PFSK-1 (cell line): ENCODE data around the gene COL23A1.

Experiments used
- FOXP2 ChIP-seq: optimal IDR thresholded peaks from 2 replicates; pipeline ENCODE3; 2011; ENCODE audit warnings: borderline replicate concordance, control low read depth, inconsistent platforms; ENCODE audit not compliant: insufficient read depth; ENCODE audit errors: extremely low read length, extremely low read depth
- POLR2AphosphoS5 ChIP-seq: IDR thresholded peaks from 2 replicates; pipeline ENCODE4 v1.6.1; 2012; ENCODE audit warnings: low read depth, mild to moderate bottlenecking, control low read depth, low read length, moderate library complexity
- SIN3A ChIP-seq: IDR thresholded peaks from 2 replicates; pipeline ENCODE4 v1.6.1; 2012; ENCODE audit warnings: mild to moderate bottlenecking, low read length, moderate library complexity, borderline replicate concordance; ENCODE audit not compliant: insufficient read depth
- TAF1 ChIP-seq: IDR thresholded peaks from 2 replicates; pipeline ENCODE4 v1.6.1; 2012; ENCODE audit warnings: low read length, control low read depth, borderline replicate concordance; ENCODE audit not compliant: insufficient read depth
- TF ChIP-seq, protein P1 (sequence below), 2 experiments: IDR thresholded peaks; 2 replicates each; pipeline versions ENCODE4 v1.6.1 to v1.8.0; 2011 to 2012; ENCODE audit warnings: low read depth in 2 of 2, low read length in 2 of 2, control low read depth in 1 of 2, inconsistent platforms in 1 of 2, mild to moderate bottlenecking in 1 of 2, moderate library complexity in 1 of 2; ENCODE audit not compliant: insufficient read depth in 1 of 2

DNA sequence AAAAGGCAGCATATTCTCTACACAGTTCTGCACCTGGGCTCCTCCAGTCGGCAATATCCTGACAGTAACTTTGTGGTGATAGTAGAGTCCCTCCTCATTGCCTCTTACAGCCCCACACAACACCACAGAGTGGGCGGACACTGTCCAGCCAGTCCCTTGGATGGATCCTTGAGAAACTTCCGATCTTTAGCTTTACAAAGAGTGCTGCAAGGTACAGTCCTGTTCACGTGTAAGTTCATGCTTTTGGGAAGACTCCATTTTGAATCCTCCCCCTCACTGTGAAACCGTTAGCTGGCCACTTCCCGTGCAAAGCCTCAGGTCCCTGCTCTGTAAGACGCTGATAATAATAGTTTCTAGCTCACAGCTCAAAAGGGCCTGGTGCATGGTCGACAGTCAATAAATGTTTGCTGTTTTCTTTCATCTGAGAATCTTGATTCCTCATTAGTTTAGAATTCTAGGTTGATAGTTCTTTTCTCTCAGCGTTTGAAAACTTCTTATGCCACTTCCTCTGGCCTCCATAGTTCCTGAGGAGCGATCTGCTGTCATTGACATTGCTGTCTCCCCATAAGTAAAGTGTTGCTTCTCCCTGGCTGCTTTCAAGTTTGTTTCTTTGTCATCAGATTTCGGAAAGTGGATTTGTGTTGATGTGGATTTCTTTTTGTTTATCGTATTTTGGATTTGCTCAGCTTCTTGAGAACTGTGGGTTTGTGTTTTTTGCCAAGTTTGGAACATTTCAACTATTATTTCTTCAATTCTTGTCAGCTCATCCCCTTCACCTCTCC, 82.9 kb downstream of the COL23A1 start:
- TF ChIP-seq POLR2AphosphoS5 (no peak), TAF1 (no peak), FOXP2 (no peak), SIN3A (no peak)
- TF ChIP-seq, protein P1, sequence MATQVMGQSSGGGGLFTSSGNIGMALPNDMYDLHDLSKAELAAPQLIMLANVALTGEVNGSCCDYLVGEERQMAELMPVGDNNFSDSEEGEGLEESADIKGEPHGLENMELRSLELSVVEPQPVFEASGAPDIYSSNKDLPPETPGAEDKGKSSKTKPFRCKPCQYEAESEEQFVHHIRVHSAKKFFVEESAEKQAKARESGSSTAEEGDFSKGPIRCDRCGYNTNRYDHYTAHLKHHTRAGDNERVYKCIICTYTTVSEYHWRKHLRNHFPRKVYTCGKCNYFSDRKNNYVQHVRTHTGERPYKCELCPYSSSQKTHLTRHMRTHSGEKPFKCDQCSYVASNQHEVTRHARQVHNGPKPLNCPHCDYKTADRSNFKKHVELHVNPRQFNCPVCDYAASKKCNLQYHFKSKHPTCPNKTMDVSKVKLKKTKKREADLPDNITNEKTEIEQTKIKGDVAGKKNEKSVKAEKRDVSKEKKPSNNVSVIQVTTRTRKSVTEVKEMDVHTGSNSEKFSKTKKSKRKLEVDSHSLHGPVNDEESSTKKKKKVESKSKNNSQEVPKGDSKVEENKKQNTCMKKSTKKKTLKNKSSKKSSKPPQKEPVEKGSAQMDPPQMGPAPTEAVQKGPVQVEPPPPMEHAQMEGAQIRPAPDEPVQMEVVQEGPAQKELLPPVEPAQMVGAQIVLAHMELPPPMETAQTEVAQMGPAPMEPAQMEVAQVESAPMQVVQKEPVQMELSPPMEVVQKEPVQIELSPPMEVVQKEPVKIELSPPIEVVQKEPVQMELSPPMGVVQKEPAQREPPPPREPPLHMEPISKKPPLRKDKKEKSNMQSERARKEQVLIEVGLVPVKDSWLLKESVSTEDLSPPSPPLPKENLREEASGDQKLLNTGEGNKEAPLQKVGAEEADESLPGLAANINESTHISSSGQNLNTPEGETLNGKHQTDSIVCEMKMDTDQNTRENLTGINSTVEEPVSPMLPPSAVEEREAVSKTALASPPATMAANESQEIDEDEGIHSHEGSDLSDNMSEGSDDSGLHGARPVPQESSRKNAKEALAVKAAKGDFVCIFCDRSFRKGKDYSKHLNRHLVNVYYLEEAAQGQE (IDR thresholded peaks at IDR 0.05; ENCODE audit: insufficient read depth in 1 of 2, low read depth in 2 of 2, low read length in 2 of 2) = no peak
